H1 (cell line): ENCODE results near the gene SLC8A3.

ENCODE experiments used
- CEBPB ChIP-seq: IDR thresholded peaks from 2 replicates; pipeline ENCODE4 v1.6.1; 2012; ENCODE audit warnings: low read depth, low read length
- CREB1 ChIP-seq: IDR thresholded peaks from 2 replicates; pipeline ENCODE4 v1.6.1; 2012; ENCODE audit warnings: inconsistent platforms
- POLR2AphosphoS5 ChIP-seq: IDR thresholded peaks from 2 replicates; pipeline ENCODE4 v1.6.1; 2011; ENCODE audit warnings: low read depth, low read length
- TF ChIP-seq, protein P1 (sequence below), 3 experiments: IDR thresholded peaks; 1 replicate in 2 of 3; 2 replicates in 1 of 3; pipeline versions ENCODE4 v1.5.1 to v1.6.1; 2011; ENCODE audit warnings: low read length in 3 of 3, mild to moderate bottlenecking in 3 of 3, inconsistent platforms in 2 of 3, low read depth in 1 of 3, moderate library complexity in 1 of 3; ENCODE audit not compliant: insufficient read depth in 1 of 3; ENCODE audit errors: control extremely low read depth in 1 of 3

- TF ChIP-seq, protein P1, sequence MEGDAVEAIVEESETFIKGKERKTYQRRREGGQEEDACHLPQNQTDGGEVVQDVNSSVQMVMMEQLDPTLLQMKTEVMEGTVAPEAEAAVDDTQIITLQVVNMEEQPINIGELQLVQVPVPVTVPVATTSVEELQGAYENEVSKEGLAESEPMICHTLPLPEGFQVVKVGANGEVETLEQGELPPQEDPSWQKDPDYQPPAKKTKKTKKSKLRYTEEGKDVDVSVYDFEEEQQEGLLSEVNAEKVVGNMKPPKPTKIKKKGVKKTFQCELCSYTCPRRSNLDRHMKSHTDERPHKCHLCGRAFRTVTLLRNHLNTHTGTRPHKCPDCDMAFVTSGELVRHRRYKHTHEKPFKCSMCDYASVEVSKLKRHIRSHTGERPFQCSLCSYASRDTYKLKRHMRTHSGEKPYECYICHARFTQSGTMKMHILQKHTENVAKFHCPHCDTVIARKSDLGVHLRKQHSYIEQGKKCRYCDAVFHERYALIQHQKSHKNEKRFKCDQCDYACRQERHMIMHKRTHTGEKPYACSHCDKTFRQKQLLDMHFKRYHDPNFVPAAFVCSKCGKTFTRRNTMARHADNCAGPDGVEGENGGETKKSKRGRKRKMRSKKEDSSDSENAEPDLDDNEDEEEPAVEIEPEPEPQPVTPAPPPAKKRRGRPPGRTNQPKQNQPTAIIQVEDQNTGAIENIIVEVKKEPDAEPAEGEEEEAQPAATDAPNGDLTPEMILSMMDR (IDR thresholded peaks at IDR 0.05; ENCODE audit: control extremely low read depth in 1 of 3, insufficient read depth in 1 of 3, low read depth in 1 of 3, low read length in 3 of 3) = no peak
- no peak for TF ChIP-seq CREB1
- no peak for TF ChIP-seq CEBPB
- TF ChIP-seq POLR2AphosphoS5 = no peak
Observed at GRCh38 chr14:70188659-70189455, at the start of gene SLC8A3.
